KMS-11 (cell line): Measurements from ENCODE around the gene CCDC69.

Experiments used
- H2AFZ ChIP-seq: fragments of 200-600 bp; sonication (generic); 2 replicates; pipeline ENCODE4 v1.6.1; 2016; ENCODE audit warnings: antibody characterized with exemption, mixed run types, low read depth
- H3K27ac ChIP-seq: fragments of 200-600 bp; sonication (generic); 2 replicates; pipeline ENCODE4 v1.6.1; 2016; ENCODE audit warnings: mild to moderate bottlenecking, mixed run types
- H3K27me3 ChIP-seq: fragments of 200-600 bp; sonication (generic); 2 replicates; pipeline ENCODE4 v1.6.1; 2017; ENCODE audit warnings: mild to moderate bottlenecking, low read depth, mixed run types, moderate library complexity; ENCODE audit not compliant: insufficient read depth
- H3K36me3 ChIP-seq: fragments of 200-600 bp; sonication (generic); 2 replicates; pipeline ENCODE4 v1.6.1; 2017; ENCODE audit warnings: mild to moderate bottlenecking, mixed run types; ENCODE audit not compliant: insufficient read depth
- H3K4me1 ChIP-seq: fragments of 200-600 bp; sonication (generic); 2 replicates; pipeline ENCODE4 v1.6.1; 2016; ENCODE audit warnings: mild to moderate bottlenecking, low read depth, mixed run types; ENCODE audit not compliant: poor library complexity, severe bottlenecking
- H3K4me2 ChIP-seq: fragments of 200-600 bp; sonication (generic); 2 replicates; pipeline ENCODE4 v1.7.0; 2016; ENCODE audit warnings: mild to moderate bottlenecking, mixed run types
- H3K4me3 ChIP-seq: fragments of 200-600 bp; sonication (generic); IDR thresholded peaks from 2 replicates; pipeline ENCODE4 v1.6.1; 2017; ENCODE audit warnings: low read depth, low read length, mixed read lengths; ENCODE audit not compliant: insufficient read depth
- H3K79me2 ChIP-seq: fragments of 200-600 bp; sonication (generic); 2 replicates; pipeline ENCODE4 v1.6.1; 2016; ENCODE audit warnings: low read depth, mixed run types; ENCODE audit not compliant: insufficient read depth
- H3K9ac ChIP-seq: fragments of 200-600 bp; sonication (generic); 2 replicates; pipeline ENCODE4 v1.6.1; 2016; ENCODE audit warnings: mild to moderate bottlenecking, mixed run types
- H4K20me1 ChIP-seq: fragments of 200-600 bp; sonication (generic); 2 replicates; pipeline ENCODE4 v1.6.1; 2016; ENCODE audit warnings: mild to moderate bottlenecking, mixed run types; ENCODE audit not compliant: insufficient read depth
- CTCF ChIP-seq: fragments of 200-600 bp; sonication (generic); conservative IDR thresholded peaks from 2 replicates; pipeline ENCODE4 v1.6.1; 2017; ENCODE audit warnings: low read depth, mild to moderate bottlenecking, antibody characterized with exemption, low read length, moderate library complexity, mixed read lengths

CCDC69 gene

GRCh38 chr5:151186052-151186451 lies 37.8 kb downstream of the CCDC69 start:
- Histone ChIP-seq H4K20me1 (no peaks in the 10 kb centered on the region), H2AFZ (no peak overlapping the region)
- TF ChIP-seq CTCF, result no peak

GRCh38 chr5:151184316-151185042 lies 39.4 kb downstream of the CCDC69 start:
- H3K27me3 ChIP-seq, result no peaks in the 10 kb centered on the region

More at GRCh38 chr5:151186052-151186451, 37.8 kb downstream of the CCDC69 start:
- no peak overlapping the region for H3K9ac ChIP-seq
- no peaks in the 10 kb centered on the region for H3K36me3 ChIP-seq
- H3K4me2 ChIP-seq, result no peak overlapping the region
- no peak overlapping the region for H3K4me3 ChIP-seq
- no peak overlapping the region for H3K27ac ChIP-seq
- no peaks in the 10 kb centered on the region for H3K79me2 ChIP-seq
- no peaks in the 10 kb centered on the region for H3K27me3 ChIP-seq
- H3K4me1 ChIP-seq, result no peaks in the 10 kb centered on the region

GRCh38 chr5:151183456-151184245 lies 40.2 kb downstream of the CCDC69 start:
- no peaks in the 10 kb centered on the region for H3K79me2 ChIP-seq
- H3K36me3 ChIP-seq, result no peaks in the 10 kb centered on the region
- no peaks in the 10 kb centered on the region for H4K20me1 ChIP-seq
- no peak overlapping the region for H3K4me3 ChIP-seq
- no peaks in the 10 kb centered on the region for H3K27me3 ChIP-seq
- no peak overlapping the region for H3K27ac ChIP-seq
- no peaks in the 10 kb centered on the region for H3K4me1 ChIP-seq
- no peak overlapping the region for H3K4me2 ChIP-seq
- H2AFZ ChIP-seq, result no peak overlapping the region
- H3K9ac ChIP-seq, result no peak overlapping the region
- TF ChIP-seq CTCF, result no peak

More at GRCh38 chr5:151184316-151185042, 39.4 kb downstream of the CCDC69 start:
- no peak overlapping the region for H3K4me2 ChIP-seq
- H3K9ac ChIP-seq, result no peak overlapping the region
- H3K79me2 ChIP-seq, result no peaks in the 10 kb centered on the region
- no peaks in the 10 kb centered on the region for H3K4me1 ChIP-seq
- H3K4me3 ChIP-seq, result no peak overlapping the region
- no peak overlapping the region for H3K27ac ChIP-seq
- TF ChIP-seq CTCF, result no peak
- H2AFZ ChIP-seq, result no peak overlapping the region
- no peaks in the 10 kb centered on the region for H4K20me1 ChIP-seq
- H3K36me3 ChIP-seq, result no peaks in the 10 kb centered on the region

GRCh38 chr5:151182976-151183375 lies 40.9 kb downstream of the CCDC69 start:
- H2AFZ ChIP-seq, result no peak overlapping the region
- no peak for TF ChIP-seq CTCF
- H3K27ac ChIP-seq, result no peak overlapping the region
- H3K4me2 ChIP-seq, result no peak overlapping the region
- no peaks in the 10 kb centered on the region for H3K4me1 ChIP-seq
- H4K20me1 ChIP-seq, result no peaks in the 10 kb centered on the region
- H3K9ac ChIP-seq, result no peak overlapping the region
- H3K79me2 ChIP-seq, result no peaks in the 10 kb centered on the region
- no peak overlapping the region for H3K4me3 ChIP-seq
- H3K36me3 ChIP-seq, result no peaks in the 10 kb centered on the region
- H3K27me3 ChIP-seq, result no peaks in the 10 kb centered on the region
